Transverse colon (tissue), 4 donors: ENCODE data around the gene TECPR1. TPM values are rescaled to one million over a fixed set of nuclear protein-coding genes. Genes with fewer than 3 reads are reported as not detected.

Experiments
- DNase-seq: peaks from one replicate; pipeline ENCODE4 v3.0.0-alpha.2; 2019
- H3K27ac ChIP-seq, 4 donors: fragments of 200-600 bp; sonication (generic); 2 replicates each; pipeline ENCODE4 v1.5.1; 2016 to 2018; ENCODE audit warnings: inconsistent platforms in 4 of 4
- H3K27me3 ChIP-seq: fragments of 200-600 bp; sonication (generic); 2 replicates; pipeline ENCODE4 v1.5.1; 2017; ENCODE audit warnings: inconsistent platforms
- H3K36me3 ChIP-seq, 4 donors: fragments of 200-600 bp; sonication (generic); 2 replicates each; pipeline ENCODE4 v1.5.1; 2017 to 2019; ENCODE audit warnings: inconsistent platforms in 4 of 4
- H3K4me1 ChIP-seq, 4 donors: fragments of 200-600 bp; sonication (generic); 2 replicates each; pipeline ENCODE4 v1.5.1; 2017 to 2020; ENCODE audit warnings: inconsistent platforms in 4 of 4
- H3K4me3 ChIP-seq, 4 donors: fragments of 200-600 bp; sonication (generic); 1 replicate in 1 of 4; 2 replicates in 3 of 4; pipeline versions ENCODE4 v1.5.1 to v1.6.1; 2017 to 2019; ENCODE audit warnings: inconsistent platforms in 4 of 4
- H3K9me3 ChIP-seq, 2 donors: fragments of 200-600 bp; sonication (generic); 2 replicates each; pipeline ENCODE4 v1.5.1; 2017 to 2019; ENCODE audit warnings: inconsistent platforms in 2 of 2
- EP300 ChIP-seq: sonication (generic); formaldehyde crosslinking; IDR thresholded peaks from one replicate; pipeline ENCODE4 v1.6.1; 2017; ENCODE audit warnings: antibody characterized with exemption, low read depth
- POLR2A ChIP-seq: fragments of 450-650 bp; IDR thresholded peaks from one replicate; pipeline ENCODE4 v1.6.1; 2016; ENCODE audit warnings: antibody characterized with exemption, mild to moderate bottlenecking, moderate library complexity
- POLR2AphosphoS5 ChIP-seq, 3 donors: sonication (generic); formaldehyde crosslinking; IDR thresholded peaks; one replicate each; pipeline ENCODE4 v1.6.1; 2016; ENCODE audit warnings: antibody characterized with exemption in 3 of 3
- WGBS, 2 donors: methylation state at CpG; one replicate each; pipeline ENCODE4 v1.1.5; 2018; ENCODE audit warnings: low coverage in 1 of 2; 5-methylcytosine and 5-hydroxymethylcytosine counted together
- in situ Hi-C, 4 donors: fragments of 200-750 bp; cut with MboI; loops; one replicate each; pipeline versions ENCODE4 v1.15.0 to v1.15.1; 2017; ENCODE audit warnings: low sequenced_read_pairs in 3 of 4, low pct_ligation_motif_present in 1 of 4, low pct_unique_long_range_greater_than_20kb in 1 of 4
- intact Hi-C: fragments of 100-400 bp; cut with DNase I; formaldehyde crosslinking; loops from one replicate; pipeline ENCODE4 v1.15.1; 2023; ENCODE audit warnings: low total_unique reads
- total RNA-seq, 4 donors: library from RNA; depleted of rRNA; stranded (reverse); fragments of >200 nt; gene quantifications; one replicate each; pipeline ENCODE4 v1.1.0, GENCODE V29; 2016
- TF ChIP-seq, protein P1 (sequence below), 5 experiments: fragments of 200-600 bp in 3 of 5; fragments of 450-650 bp in 2 of 5; sonication (generic) in 3 of 5; IDR thresholded peaks; 1 replicate in 2 of 5; 2 replicates in 3 of 5; pipeline ENCODE4 v1.5.1; 2016 to 2017; ENCODE audit warnings: antibody characterized with exemption in 5 of 5, inconsistent platforms in 3 of 5, mild to moderate bottlenecking in 2 of 5, moderate library complexity in 1 of 5

Gene TECPR1
- total RNA-seq, 4 donors from 2014 or later, result 23.1 to 43.0 (median 28.8) TPM

- in situ Hi-C loops (no loop called here), intact Hi-C loops (no loop called here)
- H3K36me3 ChIP-seq, result peaks cover 0 to 29% (median 9%) of the 10 kb centered on the region in 4 donors
- peaks cover 0 to 4% of the 10 kb centered on the region in 2 donors for H3K9me3 ChIP-seq
- peaks cover 0 to 9% (median 0%) of the 10 kb centered on the region in 4 donors for H3K4me1 ChIP-seq
- 17 to 75% methylated on average over 1 to 6 of the region's 6 CpGs for WGBS, 2 donors
- DNase-seq, result no peak
- peak overlapping the region in 1 of 4 donors; percentile 13 for H3K27ac ChIP-seq
- TF ChIP-seq, protein P1, sequence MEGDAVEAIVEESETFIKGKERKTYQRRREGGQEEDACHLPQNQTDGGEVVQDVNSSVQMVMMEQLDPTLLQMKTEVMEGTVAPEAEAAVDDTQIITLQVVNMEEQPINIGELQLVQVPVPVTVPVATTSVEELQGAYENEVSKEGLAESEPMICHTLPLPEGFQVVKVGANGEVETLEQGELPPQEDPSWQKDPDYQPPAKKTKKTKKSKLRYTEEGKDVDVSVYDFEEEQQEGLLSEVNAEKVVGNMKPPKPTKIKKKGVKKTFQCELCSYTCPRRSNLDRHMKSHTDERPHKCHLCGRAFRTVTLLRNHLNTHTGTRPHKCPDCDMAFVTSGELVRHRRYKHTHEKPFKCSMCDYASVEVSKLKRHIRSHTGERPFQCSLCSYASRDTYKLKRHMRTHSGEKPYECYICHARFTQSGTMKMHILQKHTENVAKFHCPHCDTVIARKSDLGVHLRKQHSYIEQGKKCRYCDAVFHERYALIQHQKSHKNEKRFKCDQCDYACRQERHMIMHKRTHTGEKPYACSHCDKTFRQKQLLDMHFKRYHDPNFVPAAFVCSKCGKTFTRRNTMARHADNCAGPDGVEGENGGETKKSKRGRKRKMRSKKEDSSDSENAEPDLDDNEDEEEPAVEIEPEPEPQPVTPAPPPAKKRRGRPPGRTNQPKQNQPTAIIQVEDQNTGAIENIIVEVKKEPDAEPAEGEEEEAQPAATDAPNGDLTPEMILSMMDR (IDR thresholded peaks at IDR 0.05), result no peak
- TF ChIP-seq EP300, result no peak
- no peak for TF ChIP-seq POLR2AphosphoS5 (IDR thresholded peaks at IDR 0.05)
- no peak for TF ChIP-seq POLR2A
- H3K4me3 ChIP-seq, result no peak overlapping the region
- H3K27me3 ChIP-seq, result no peaks in the 10 kb centered on the region
Observed at GRCh38 chr7:98200364-98200763, 51.7 kb downstream of the TECPR1 start.

DNA sequence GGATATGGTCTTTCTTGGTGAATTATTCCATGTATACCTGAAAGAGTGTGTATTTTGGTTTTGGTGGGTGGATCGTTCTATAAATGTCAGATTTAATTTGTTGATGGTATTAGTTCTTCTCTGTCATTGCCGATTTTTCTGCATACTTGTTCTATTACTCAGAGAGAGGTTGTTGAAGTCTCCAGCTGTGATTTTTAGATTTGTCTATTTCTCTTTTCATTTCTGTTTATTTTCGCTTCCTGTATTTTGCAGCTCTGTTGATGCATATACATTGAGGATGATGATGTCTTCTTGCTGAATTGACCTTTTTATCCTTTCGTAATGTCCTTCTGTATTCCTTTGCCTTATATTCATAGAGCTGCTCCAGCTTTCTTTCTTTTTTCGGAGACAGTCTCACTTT is 52.9 kb downstream of the TECPR1 start:
- no peak overlapping the region for H3K27ac ChIP-seq
- H3K27me3 ChIP-seq, result no peaks in the 10 kb centered on the region
- WGBS, 2 donors, result 76 to 90% methylated on average over 3 to 5 of the region's 5 CpGs
- no peak for TF ChIP-seq POLR2A
- TF ChIP-seq, protein P1 (IDR thresholded peaks at IDR 0.05), result no peak
- no peak for TF ChIP-seq POLR2AphosphoS5 (IDR thresholded peaks at IDR 0.05)
- TF ChIP-seq EP300, result no peak
- in situ Hi-C loops (no loop called here), intact Hi-C loops (no loop called here)
- H3K36me3 ChIP-seq, result peaks cover 0 to 25% (median 11%) of the 10 kb centered on the region in 4 donors
- peaks cover 0 to 4% of the 10 kb centered on the region in 2 donors for H3K9me3 ChIP-seq
- no peak overlapping the region for H3K4me3 ChIP-seq
- H3K4me1 ChIP-seq, result peaks cover 0 to 9% (median 0%) of the 10 kb centered on the region in 4 donors
- no peak for DNase-seq

DNA sequence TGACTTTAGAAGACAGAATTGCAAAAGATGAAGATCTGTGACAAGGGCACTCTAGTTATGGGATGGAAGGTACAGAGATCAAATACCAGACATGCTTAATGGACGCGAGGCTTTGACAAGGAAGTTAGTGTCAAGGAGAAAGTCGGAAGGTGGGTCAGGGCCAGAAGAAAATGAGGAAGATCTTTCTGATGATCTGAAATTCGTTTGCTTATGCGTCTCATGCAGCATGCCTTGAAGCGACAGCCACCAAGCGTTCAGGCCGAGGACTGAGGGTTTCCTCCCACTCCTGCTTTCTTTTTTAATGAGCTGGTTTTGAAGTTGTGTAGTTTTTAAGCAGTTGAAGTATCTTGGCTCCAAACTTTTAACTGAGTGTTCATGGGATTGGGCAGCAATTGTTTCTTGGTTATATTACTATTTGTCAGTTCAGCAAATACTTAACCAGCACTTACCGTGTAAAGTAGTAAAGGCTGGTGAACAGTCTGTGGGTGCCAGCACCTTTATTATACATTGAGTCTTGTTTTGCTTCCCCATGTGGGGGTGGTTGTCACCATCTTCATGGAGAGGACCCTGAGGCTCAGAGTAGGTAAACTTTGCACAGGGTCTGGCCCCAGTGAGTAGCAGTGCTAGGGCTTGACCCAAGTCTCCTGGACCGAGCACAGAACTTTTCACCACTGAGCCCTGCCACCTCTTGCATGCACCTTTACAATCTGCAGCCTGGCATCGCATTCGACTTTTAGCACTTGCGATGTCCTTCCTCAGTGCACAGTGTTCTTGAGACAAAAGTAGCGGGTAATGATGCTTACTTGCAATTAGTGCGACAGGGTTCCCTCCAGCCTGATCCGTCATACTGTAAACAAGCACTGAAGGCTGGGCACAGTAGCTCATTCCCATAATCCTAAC is 55.1 kb downstream of the TECPR1 start:
- 94 to 95% methylated on average over 11 to 16 of the region's 16 CpGs for WGBS, 2 donors

More for the DNA sequence above, 55.1 kb downstream of the TECPR1 start:
- no peak for TF ChIP-seq POLR2AphosphoS5 (IDR thresholded peaks at IDR 0.05)
- TF ChIP-seq EP300, result no peak
- no peak for TF ChIP-seq POLR2A
- TF ChIP-seq, protein P1 (IDR thresholded peaks at IDR 0.05), result no peak
- Histone ChIP-seq H3K4me3 (no peak overlapping the region), H3K27ac (no peak overlapping the region), H3K4me1 (peaks cover 0 to under 1% (median 0%) of the 10 kb centered on the region in 4 donors), H3K9me3 (peaks cover 0 to 4% of the 10 kb centered on the region in 2 donors), H3K27me3 (no peaks in the 10 kb centered on the region), H3K36me3 (peaks cover 0 to 32% (median 16%) of the 10 kb centered on the region in 4 donors)
- DNase-seq, result no peak
- intact Hi-C loops, result no loop called here
- in situ Hi-C loops, result no loop called here
